AG04450 (cell line): ENCODE measurements around the gene MSH3. TPM values are rescaled to one million over a fixed set of nuclear protein-coding genes. Genes with fewer than 3 reads are reported as not detected.

Source experiments
- CTCF ChIA-PET: fragments of 300-600, 350-600 bp; formaldehyde crosslinking; extraction: SDS; loops from one replicate; lab custom pipeline; 2022; ENCODE audit warnings: antibody characterized with exemption, inconsistent platforms; lab: Charles Lee
- POLR2A ChIA-PET: fragments of 350-600 bp; formaldehyde crosslinking; extraction: SDS; loops from one replicate; lab custom pipeline; 2021; ENCODE audit warnings: antibody characterized with exemption, inconsistent platforms; lab: Yijun Ruan, JAX
- DNase-seq: peaks from one replicate; pipeline ENCODE4 v3.0.0-alpha.2; 2011; ENCODE audit warnings: low read depth, low spot score
- H3K27ac ChIP-seq: one replicate; pipeline ENCODE4 v1.5.1; 2012; ENCODE audit warnings: low read depth, low read length, control low read depth
- H3K27me3 ChIP-seq: one replicate; pipeline ENCODE4 v1.6.0; 2012; ENCODE audit warnings: low read length; ENCODE audit not compliant: control insufficient read depth, insufficient read depth
- H3K4me3 ChIP-seq: 2 replicates; pipeline ENCODE4 v1.5.1; 2011; ENCODE audit warnings: mild to moderate bottlenecking, low read depth, low read length, control low read depth
- H3K9me3 ChIP-seq: 2 replicates; pipeline ENCODE4 v1.5.1; 2012; ENCODE audit warnings: low read length; ENCODE audit not compliant: control insufficient read depth, insufficient read depth
- polyA plus RNA-seq: library from polyadenylated mRNA; depleted of rRNA; stranded (reverse); fragments of >200 nt; gene quantifications from 2 replicates; pipeline ENCODE4 v1.2.3, GENCODE V29; 2011
- TF ChIP-seq, protein P1 (sequence below): IDR thresholded peaks from 2 replicates; pipeline ENCODE4 v1.5.1; 2011; ENCODE audit warnings: low read depth, low read length, control low read depth, inconsistent platforms

The MSH3 gene
- polyA plus RNA-seq, 1 experiment, result 10.8 TPM

- CTCF ChIA-PET, result no interaction called here
These were observed 152.5 kb downstream of the MSH3 start for GRCh38 chr5:80806929-80807328.

DNA sequence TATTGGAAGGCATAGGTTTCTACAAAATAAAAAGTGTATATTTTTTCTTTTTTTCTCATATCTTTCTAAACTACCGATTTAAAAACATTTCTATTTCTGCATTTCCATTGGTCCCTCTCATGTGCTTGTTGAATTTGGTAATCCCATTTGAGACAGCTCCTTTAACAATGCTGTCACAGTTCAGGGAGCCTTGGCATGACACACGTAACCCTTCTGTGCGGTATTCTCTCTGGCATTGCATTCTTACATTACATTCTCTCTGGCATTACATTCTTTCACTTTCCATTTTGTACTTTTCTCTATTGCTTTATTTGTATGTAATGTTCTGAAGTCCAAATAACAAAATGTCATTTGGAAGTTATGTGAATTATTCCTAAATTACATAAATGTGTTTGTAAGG lies 155.0 kb downstream of the MSH3 start:
- H3K9me3 ChIP-seq, result no peaks in the 10 kb centered on the region
- no peak overlapping the region for H3K27ac ChIP-seq
- POLR2A ChIA-PET, result no interaction called here
- TF ChIP-seq, protein P1, sequence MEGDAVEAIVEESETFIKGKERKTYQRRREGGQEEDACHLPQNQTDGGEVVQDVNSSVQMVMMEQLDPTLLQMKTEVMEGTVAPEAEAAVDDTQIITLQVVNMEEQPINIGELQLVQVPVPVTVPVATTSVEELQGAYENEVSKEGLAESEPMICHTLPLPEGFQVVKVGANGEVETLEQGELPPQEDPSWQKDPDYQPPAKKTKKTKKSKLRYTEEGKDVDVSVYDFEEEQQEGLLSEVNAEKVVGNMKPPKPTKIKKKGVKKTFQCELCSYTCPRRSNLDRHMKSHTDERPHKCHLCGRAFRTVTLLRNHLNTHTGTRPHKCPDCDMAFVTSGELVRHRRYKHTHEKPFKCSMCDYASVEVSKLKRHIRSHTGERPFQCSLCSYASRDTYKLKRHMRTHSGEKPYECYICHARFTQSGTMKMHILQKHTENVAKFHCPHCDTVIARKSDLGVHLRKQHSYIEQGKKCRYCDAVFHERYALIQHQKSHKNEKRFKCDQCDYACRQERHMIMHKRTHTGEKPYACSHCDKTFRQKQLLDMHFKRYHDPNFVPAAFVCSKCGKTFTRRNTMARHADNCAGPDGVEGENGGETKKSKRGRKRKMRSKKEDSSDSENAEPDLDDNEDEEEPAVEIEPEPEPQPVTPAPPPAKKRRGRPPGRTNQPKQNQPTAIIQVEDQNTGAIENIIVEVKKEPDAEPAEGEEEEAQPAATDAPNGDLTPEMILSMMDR, result no peak
- CTCF ChIA-PET, result no interaction called here
- H3K27me3 ChIP-seq, result no peaks in the 10 kb centered on the region
- no peak for DNase-seq
- no peak overlapping the region for H3K4me3 ChIP-seq

More at GRCh38 chr5:80806929-80807328, 152.5 kb downstream of the MSH3 start:
- Histone ChIP-seq H3K27me3 (no peaks in the 10 kb centered on the region), H3K27ac (no peak overlapping the region), H3K9me3 (no peaks in the 10 kb centered on the region), H3K4me3 (no peak overlapping the region)
- no peak for DNase-seq
- POLR2A ChIA-PET, result no interaction called here
- TF ChIP-seq, protein P1, result no peak

DNA sequence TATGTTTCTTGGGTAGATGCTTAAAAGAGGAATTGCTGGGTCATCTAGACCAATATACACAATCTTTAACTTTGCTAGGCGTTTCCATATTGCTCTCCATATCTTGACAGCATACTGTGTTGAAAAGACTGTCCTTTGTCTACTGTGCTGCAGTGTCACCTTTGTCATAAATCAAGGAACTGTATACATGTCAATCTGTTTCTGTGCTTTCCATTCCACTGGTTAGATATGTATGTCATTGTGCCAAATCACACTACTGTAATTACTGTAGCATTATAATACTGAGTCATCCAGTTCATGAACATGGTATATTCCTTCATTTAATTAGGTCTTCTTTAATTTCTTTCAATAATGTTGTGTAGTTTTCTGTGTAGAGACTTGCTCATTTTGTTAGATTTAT lies 156.0 kb downstream of the MSH3 start:
- TF ChIP-seq, protein P1, result no peak
- Histone ChIP-seq H3K9me3 (no peaks in the 10 kb centered on the region), H3K4me3 (no peak overlapping the region), H3K27me3 (no peaks in the 10 kb centered on the region), H3K27ac (no peak overlapping the region)
- POLR2A ChIA-PET, result no interaction called here
- no peak for DNase-seq
- CTCF ChIA-PET, result no interaction called here

DNA sequence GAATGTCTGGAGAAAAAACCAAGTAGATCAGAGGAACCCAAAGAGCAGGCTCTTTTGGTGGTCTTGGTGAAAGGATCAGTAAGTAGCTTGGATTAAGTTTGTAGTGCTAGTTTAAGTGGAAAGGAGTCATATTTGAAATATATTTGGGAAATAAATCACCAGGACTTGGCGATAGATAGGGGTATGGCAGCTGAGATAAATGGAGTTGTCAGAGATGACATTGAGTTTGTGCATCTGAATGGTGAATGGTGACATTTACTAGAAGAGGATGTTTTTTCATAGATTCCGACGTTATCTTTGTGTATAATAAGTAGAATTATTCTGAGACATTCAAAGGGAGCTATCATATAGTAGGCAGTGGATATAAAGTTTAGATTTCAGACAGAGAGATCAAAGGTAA lies 162.1 kb downstream of the MSH3 start:
- no peak overlapping the region for H3K4me3 ChIP-seq
- no peaks in the 10 kb centered on the region; the same call in 1 of the 2 replicates for H3K9me3 ChIP-seq
- no peak overlapping the region for H3K27ac ChIP-seq
- TF ChIP-seq, protein P1, result no peak
- no peaks in the 10 kb centered on the region for H3K27me3 ChIP-seq
- ChIA-PET POLR2A (no interaction called here), CTCF (no interaction called here)
- no peak for DNase-seq

DNA sequence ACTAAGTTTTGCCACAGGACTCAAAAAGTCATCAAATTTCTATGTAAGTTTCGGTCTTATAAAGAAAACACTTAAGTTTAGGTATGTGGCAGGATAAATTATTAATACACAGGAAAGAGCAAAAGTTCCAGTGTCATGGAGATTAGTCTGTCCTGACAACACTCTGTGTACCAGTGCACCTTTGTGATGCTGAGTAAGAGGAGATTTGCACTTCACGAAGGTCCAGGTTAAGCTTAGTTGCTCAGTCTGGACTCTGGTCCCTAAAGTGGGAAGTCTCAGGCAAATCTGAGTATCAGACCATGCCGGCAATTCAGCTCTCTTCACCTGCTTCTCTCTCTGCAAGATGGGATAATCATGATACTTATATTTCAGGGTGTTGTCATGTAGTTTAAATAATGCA lies 166.2 kb downstream of the MSH3 start:
- H3K9me3 ChIP-seq, result no peaks in the 10 kb centered on the region; the same call in 1 of the 2 replicates
- H3K27ac ChIP-seq, result no peak overlapping the region
- POLR2A ChIA-PET, result no interaction called here
- no peaks in the 10 kb centered on the region for H3K27me3 ChIP-seq
- TF ChIP-seq, protein P1, result no peak
- no peak overlapping the region for H3K4me3 ChIP-seq
- CTCF ChIA-PET, result no interaction called here
- no peak for DNase-seq
